GM18907 (cell line): ENCODE data around the gene CBR1.
"Not testable (repeated sequence)": the region's sequence is repeated elsewhere in the genome, so short reads cannot be mapped to it uniquely, and the experiment has no call there.

Experiments
- ATAC-seq: cut with Tn5 transposase; IDR thresholded peaks from one replicate; pipeline ENCODE4 v1.9.1; 2021; ENCODE audit warnings: mild to moderate bottlenecking, moderate library complexity; ENCODE audit not compliant: unreplicated experiment

Gene CBR1

GRCh38 chr21:36047139-36047538, 22.7 kb upstream of the CBR1 start:
- no peak for ATAC-seq

GRCh38 chr21:36048357-36048756, 21.5 kb upstream of the CBR1 start:
- no peak for ATAC-seq

- no peak for ATAC-seq
Measured at GRCh38 chr21:36052860-36053714, 16.7 kb upstream of the CBR1 start.

DNA sequence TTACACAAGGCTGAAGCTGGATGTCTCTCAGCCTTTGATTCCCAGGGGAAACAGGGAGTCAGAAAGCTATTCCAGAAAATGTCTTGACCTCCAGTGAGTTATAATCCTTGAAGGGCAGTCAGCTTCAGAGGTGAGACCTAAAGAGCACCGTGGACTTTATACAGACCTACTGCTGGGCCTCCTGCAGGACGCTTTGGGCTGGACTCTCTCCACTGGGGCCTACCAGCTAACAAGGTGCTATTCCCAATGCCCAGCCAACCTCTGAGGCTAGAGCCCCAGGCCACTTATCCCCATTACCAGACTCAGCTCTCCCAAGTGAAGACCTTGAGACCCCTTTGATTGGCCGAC, 16.1 kb upstream of the CBR1 start:
- no peak for ATAC-seq

- no peak for ATAC-seq
Measured at GRCh38 chr21:36055551-36055950, 14.3 kb upstream of the CBR1 start.

DNA sequence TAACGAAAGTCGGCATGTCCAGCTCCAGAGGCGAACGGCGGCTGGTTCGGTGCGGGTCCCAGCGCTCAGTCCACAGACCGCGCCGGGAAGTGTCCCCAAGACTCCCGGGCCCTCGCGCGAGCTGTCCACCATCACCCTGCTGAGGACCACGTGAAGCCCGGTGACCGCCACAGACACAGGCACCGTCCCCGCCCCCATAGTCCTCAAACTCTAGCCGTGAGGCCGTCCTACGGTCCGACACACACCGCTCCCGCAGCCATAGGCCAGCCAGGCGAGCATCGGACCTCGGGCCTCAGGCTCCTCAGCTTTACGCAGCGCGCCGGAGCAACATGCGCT, 10.0 kb upstream of the CBR1 start:
- ATAC-seq, result peak; percentile 41

GRCh38 chr21:36060159-36060921, 9.5 kb upstream of the CBR1 start, which contains the start of gene SETD4:
Gene SETD4, minus strand, starts transcription at chr21:36060526. Its CDS starts 1,638 bp downstream, at chr21:36058888.
- ATAC-seq, result peak; percentile 89

GRCh38 chr21:36061445-36061844, 8.4 kb upstream of the CBR1 start:
- ATAC-seq, result no peak

DNA sequence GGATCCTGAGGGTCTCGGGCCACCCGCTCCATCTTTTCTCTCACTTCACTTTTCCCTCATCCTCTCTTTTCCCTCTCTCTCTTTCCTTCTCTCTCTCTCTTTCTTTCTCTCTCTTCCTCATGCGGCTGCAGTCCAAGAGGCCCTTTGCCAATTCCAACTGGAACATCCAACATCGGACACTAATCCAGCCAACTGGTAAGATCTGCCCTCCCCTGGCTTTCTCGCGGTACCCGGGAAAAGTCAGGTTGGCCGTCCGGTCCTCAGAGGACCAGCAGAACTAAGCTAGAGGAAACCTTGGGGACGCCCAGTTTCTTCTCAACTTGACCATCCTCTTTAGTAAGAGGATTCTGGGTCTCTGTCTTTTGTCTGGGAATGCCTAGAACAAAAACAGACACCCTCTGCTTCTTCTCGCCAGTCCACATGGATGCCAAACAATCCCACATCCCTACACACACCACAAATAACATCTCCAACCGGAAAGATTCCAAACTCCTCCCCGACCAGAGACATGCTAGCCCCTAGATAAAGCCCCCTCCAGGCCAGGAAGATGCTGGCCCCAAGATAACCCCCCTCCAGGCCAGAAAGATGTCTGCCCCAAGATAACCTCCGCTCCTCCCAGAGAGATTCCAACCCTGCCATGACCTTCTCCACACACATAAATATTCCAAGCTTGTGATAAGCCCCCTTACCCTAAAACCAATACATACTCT, 6.3 kb upstream of the CBR1 start:
- no peak for ATAC-seq

GRCh38 chr21:36064085-36064460, 5.8 kb upstream of the CBR1 start:
- no peak for ATAC-seq

DNA sequence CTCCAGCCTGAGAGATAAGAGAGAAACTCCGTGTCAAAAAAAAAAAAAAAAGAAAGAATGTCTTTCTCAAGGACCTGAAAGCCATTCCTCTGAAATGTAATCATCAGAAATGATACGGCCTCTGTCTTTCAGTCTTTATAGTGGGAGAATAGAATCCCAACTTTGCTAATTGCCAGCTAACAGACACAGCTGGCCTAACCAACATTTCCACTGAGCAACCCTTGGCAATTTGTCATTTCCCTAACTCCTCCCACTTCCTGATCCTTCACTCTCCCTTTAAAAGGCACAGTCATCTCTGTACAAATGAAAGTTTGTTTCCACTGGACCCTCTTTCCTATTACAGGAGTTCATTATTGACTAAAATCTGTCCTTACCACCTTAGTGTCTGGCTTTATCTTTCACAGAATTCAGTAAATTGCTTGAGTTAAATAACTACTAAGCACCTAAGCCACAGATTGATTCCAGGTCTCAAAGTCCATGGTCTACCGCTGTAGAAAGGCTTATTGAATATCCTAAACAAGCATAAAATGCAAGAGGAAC, 4.3 kb upstream of the CBR1 start:
- ATAC-seq, result no peak

DNA sequence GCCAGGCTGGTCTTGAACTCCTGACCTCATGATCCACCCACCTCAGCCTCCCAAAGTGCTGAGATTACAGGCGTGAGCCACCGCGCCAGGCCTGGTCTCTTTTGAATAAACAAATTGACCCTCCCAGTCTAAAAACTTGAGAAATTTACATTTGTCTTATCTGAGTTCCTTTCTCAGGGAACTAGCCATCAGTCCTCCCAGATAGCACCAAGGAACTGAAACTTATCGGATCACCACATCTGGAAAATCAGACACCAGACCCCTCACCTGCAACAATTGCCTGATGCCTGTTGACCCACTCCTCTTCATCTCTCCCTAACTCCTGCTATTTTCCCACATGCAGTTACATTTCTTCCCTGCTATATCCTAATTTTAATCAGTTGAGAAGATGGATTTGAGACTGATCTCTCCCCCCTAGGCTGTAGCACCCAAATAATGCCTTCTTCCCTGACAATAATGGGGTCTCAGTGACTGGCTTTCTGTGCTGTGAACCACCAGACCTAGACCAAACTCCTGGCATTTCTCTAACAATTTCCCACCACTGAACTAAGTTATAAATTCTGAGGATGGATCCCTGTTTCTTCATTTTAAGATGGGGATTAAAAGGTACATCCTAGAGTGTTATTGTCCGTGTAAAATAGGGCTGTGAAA, 951 bp upstream of the CBR1 start:
- ATAC-seq, result no peak

DNA sequence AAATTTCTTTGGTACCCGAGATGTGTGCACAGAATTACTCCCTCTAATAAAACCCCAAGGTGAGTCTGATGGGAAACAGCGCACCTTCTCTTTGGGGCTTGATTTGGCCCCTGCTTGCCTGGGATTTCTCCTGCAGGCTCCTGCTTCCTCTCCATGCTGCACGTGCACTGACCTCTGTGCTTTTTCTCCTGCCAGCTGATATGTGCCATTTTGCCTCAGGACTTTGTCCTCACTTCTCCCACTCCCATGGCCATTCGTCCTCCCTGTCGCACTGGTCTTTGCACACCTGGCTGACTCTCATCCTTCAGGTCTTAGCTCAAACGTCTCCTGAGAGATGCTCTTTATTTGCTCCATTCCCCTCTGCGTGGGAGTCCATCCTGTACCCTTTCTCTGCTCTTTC, 1.2 kb downstream of the CBR1 start:
- ATAC-seq, result no peak

DNA sequence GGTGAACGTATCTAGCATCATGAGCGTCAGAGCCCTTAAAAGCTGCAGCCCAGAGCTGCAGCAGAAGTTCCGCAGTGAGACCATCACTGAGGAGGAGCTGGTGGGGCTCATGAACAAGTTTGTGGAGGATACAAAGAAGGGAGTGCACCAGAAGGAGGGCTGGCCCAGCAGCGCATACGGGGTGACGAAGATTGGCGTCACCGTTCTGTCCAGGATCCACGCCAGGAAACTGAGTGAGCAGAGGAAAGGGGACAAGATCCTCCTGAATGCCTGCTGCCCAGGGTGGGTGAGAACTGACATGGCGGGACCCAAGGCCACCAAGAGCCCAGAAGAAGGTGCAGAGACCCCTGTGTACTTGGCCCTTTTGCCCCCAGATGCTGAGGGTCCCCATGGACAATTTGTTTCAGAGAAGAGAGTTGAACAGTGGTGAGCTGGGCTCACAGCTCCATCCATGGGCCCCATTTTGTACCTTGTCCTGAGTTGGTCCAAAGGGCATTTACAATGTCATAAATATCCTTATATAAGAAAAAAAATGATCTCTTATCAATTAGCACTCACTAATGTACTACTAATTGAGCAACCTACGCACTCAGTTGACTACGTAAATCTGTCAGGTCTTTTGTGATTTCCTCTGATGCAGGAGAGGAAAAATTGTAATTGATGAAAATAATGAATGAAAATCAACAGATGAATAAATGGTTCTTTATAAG, 2.8 kb downstream of the CBR1 start:
- no peak for ATAC-seq

- no peak for ATAC-seq
Measured at GRCh38 chr21:36073181-36073580, 3.4 kb downstream of the CBR1 start.

DNA sequence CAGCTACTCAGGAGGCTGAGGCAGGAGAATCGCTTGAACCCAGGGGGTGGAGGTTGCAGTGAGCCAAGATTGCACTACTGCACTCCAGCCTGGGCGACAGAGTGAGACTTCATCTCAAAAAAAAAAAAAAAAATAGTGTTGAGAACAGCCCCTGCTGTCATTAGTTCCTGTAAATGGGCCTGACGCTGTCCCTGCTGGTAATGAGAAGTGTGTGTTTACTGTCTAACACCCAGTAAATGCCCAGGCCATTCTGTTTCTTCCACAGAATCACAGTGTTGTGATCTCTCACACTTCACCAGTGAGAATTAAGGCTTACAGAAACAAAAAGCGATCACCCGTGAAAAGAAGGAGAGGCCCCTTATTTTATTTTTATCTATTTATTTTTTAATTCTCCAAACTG, 4.1 kb downstream of the CBR1 start:
- ATAC-seq, result not testable (repeated sequence)

DNA sequence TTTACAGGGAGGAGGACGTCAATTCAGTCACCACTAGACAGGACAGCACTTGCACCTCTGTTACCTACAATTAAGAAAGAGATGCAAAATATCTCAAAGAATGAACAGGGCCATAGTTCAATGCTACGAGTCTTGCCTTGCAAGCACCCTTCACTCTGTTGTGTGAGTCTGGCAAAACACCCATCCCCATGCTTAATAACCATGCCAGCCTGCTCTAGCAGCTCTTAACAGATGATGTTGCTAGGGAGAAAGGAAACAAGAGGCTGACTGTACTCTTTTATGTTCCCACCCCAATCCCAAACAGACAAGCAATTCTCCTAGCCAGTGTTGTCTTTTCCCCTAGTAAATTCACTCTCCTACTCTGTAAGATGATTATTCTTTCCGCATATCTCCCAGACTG, 5.3 kb downstream of the CBR1 start:
- ATAC-seq, result no peak

DNA sequence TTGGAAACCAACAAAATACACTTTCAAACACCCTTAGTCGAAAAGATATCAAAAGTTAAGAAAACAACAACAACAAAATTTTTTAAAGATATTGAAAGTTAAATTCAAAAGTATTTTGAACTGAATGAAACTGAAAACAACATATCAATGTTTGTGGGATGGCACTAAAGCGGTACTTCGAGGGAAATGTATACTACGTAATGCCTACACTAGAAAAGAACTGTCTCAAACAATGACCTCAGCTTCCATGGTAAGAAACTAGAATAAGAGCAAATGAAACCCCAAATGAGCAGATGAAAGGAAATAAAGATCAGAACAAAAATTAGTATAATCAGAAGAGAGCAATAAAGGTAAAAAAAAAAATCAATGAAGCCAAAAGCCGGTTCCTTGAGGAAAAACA, 6.1 kb downstream of the CBR1 start:
- ATAC-seq, result no peak

DNA sequence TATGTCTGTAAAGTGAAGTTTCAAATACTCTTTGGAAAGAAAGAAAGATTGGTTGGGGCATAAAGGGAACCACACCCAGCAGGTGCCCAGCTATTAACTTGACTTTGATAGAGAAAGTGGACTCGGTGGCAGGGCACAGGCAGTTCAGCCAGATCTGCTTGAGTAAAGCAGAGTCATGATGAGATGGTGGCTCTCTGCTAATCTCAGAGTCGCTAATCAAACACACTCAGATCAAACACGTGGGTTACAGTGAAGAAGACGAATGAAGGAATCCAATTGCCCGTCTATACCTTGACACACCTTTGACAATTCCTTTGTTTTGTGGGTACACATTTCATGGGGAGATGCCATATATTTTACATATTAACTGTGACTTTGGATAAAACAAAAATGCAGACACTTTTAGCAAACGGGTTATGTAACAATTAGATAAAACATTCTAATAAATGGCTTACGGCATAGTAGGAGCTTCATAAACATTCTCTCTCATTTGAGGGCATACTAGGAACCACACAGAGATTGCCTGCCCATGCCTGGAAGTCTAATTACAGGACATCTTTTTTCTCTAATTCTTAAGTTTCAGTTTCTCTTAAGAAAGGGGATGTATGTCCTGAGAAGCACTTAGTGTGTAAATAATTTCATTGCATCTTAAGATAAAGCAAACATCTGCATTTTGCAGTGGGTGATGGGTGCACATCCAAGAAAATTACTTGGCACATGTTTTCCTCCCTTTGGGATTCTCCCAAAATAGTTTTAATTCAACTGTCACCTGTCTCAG, 7.2 kb downstream of the CBR1 start:
- no peak for ATAC-seq

DNA sequence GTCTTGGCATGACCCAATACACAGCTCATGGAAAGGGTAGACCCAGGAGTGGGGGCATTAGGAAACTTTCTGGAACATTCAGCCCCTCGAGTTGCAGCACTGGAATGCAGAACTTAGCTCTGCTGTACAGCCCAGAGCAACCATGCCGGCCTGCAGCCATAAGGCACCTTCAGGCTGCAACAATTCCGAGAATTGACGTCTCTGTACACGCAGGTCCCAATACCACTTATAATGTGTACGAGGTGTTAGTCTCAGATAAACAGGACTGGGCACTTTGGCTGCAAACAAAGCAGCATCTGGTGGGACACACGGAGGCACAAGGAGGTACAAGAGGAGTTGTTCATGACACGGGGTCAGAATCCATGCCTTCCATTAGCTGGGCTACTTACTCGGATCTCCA, 7.9 kb downstream of the CBR1 start:
- ATAC-seq, result no peak
